IMR-90 (cell line): ENCODE measurements around the gene C1R. TPM values are rescaled to one million over a fixed set of nuclear protein-coding genes. Genes with fewer than 3 reads are reported as not detected.

Experiments
- ATAC-seq: fragments of 200-7000 bp; cut with Tn5 transposase; 2 replicates; pipeline ENCODE4 v1.9.1; 2020; ENCODE audit warnings: low read depth, mild to moderate bottlenecking, moderate library complexity
- BruUV-seq: library from RNA; stranded (reverse); fragments of 400-500 nt; replicated peaks from 2 replicates; lab custom pipeline; 2021; lab: Mats Ljungman, UMichigan
- CTCF ChIA-PET: fragments of 300-600 bp; formaldehyde crosslinking; extraction: SDS; loops from one replicate; lab custom pipeline; 2021; ENCODE audit warnings: antibody characterized with exemption; lab: Yijun Ruan, JAX
- POLR2A ChIA-PET: fragments of 300-600 bp; sonication (Branson Sonifier 250); formaldehyde crosslinking; loops from one replicate; lab custom pipeline; 2022; ENCODE audit warnings: antibody characterized with exemption; ENCODE audit not compliant: unreplicated experiment; lab: Charles Lee
- DNase-seq: peaks from one replicate; pipeline ENCODE4 v3.0.0; 2013
- H2AFZ ChIP-seq: replicated peaks from 2 replicates; pipeline ENCODE3; 2013; ENCODE audit warnings: low read length, mild to moderate bottlenecking; ENCODE audit not compliant: poor library complexity
- H2AK5ac ChIP-seq: 2 replicates; pipeline ENCODE4 v1.6.1; 2013; ENCODE audit warnings: low read depth, low read length, inconsistent platforms
- H2AK9ac ChIP-seq: replicated peaks from 2 replicates; pipeline ENCODE3; 2013; ENCODE audit warnings: mild to moderate bottlenecking, low read depth, low read length, moderate library complexity; ENCODE audit not compliant: poor library complexity
- H2BK120ac ChIP-seq: 2 replicates; pipeline ENCODE4 v1.6.1; 2013; ENCODE audit warnings: low read depth, low read length, inconsistent platforms
- H2BK15ac ChIP-seq: 3 replicates; pipeline ENCODE4 v1.6.1; 2013; ENCODE audit warnings: low read depth, low read length, inconsistent platforms
- H2BK20ac ChIP-seq: 2 replicates; pipeline ENCODE4 v1.6.1; 2013; ENCODE audit warnings: low read depth, mild to moderate bottlenecking, inconsistent platforms, low read length, moderate library complexity
- H2BK5ac ChIP-seq: 2 replicates; pipeline ENCODE4 v1.6.1; 2013; ENCODE audit warnings: mild to moderate bottlenecking, low read depth, low read length, inconsistent platforms; ENCODE audit not compliant: poor library complexity, severe bottlenecking
- H3K14ac ChIP-seq: replicated peaks from 2 replicates; pipeline ENCODE4 v1.6.1; 2013; ENCODE audit warnings: low read depth, low read length, inconsistent platforms
- H3K18ac ChIP-seq: 2 replicates; pipeline ENCODE4 v1.6.1; 2013; ENCODE audit warnings: low read depth, low read length, control low read depth
- H3K23ac ChIP-seq: 2 replicates; pipeline ENCODE4 v1.6.1; 2013; ENCODE audit warnings: low read depth, low read length, inconsistent platforms
- H3K27ac ChIP-seq: 2 replicates; pipeline ENCODE4 v1.5.1; 2013; ENCODE audit warnings: mild to moderate bottlenecking, control low read depth, low read length; ENCODE audit not compliant: insufficient read depth
- H3K27me3 ChIP-seq: 2 replicates; pipeline ENCODE4 v1.6.1; 2013; ENCODE audit warnings: low read length; ENCODE audit not compliant: control insufficient read depth, insufficient read depth
- H3K36me3 ChIP-seq: 2 replicates; pipeline ENCODE4 v1.6.1; 2013; ENCODE audit warnings: low read length, mixed read lengths; ENCODE audit not compliant: control insufficient read depth, insufficient read depth
- H3K4ac ChIP-seq: 2 replicates; pipeline ENCODE4 v1.6.1; 2013; ENCODE audit warnings: low read depth, low read length, inconsistent platforms
- H3K4me1 ChIP-seq: 2 replicates; pipeline ENCODE4 v1.6.1; 2013; ENCODE audit warnings: low read length, mixed read lengths; ENCODE audit not compliant: control insufficient read depth, insufficient read depth
- H3K4me2 ChIP-seq: 2 replicates; pipeline ENCODE4 v1.6.1; 2013; ENCODE audit warnings: low read depth, mild to moderate bottlenecking, control low read depth, low read length, moderate library complexity
- H3K4me3 ChIP-seq: 2 replicates; pipeline ENCODE4 v1.5.1; 2013; ENCODE audit warnings: low read depth, mild to moderate bottlenecking, control low read depth, low read length, moderate library complexity; ENCODE audit not compliant: insufficient read depth
- H3K56ac ChIP-seq: 2 replicates; pipeline ENCODE4 v1.6.1; 2013; ENCODE audit warnings: low read length, inconsistent platforms; ENCODE audit not compliant: insufficient read depth; ENCODE audit errors: extremely low read depth
- H3K79me1 ChIP-seq, 2 experiments: 2 replicates each; pipeline ENCODE4 v1.6.1; 2013; ENCODE audit warnings: low read length in 2 of 2, inconsistent platforms in 1 of 2, low read depth in 1 of 2
- H3K9ac ChIP-seq: 2 replicates; pipeline ENCODE4 v1.6.1; 2013; ENCODE audit warnings: low read depth, low read length, control low read depth
- H3K9me1 ChIP-seq: 2 replicates; pipeline ENCODE4 v1.6.1; 2013; ENCODE audit warnings: low read length, inconsistent platforms; ENCODE audit not compliant: insufficient read depth
- H3K9me3 ChIP-seq: 2 replicates; pipeline ENCODE4 v1.6.1; 2013; ENCODE audit warnings: low read length; ENCODE audit not compliant: control insufficient read depth, insufficient read depth
- H4K20me1 ChIP-seq: 2 replicates; pipeline ENCODE4 v1.6.1; 2013; ENCODE audit warnings: low read length, inconsistent platforms; ENCODE audit not compliant: insufficient read depth
- H4K5ac ChIP-seq: 2 replicates; pipeline ENCODE4 v1.6.1; 2013; ENCODE audit warnings: mild to moderate bottlenecking, low read depth, low read length, control low read depth
- H4K8ac ChIP-seq, 2 experiments: 2 replicates each; pipeline ENCODE4 v1.6.1; 2013; ENCODE audit warnings: low read depth in 2 of 2, low read length in 2 of 2, control low read depth in 1 of 2, inconsistent platforms in 1 of 2
- H4K91ac ChIP-seq: 2 replicates; pipeline ENCODE4 v1.6.1; 2013; ENCODE audit warnings: low read depth, low read length, inconsistent platforms; ENCODE audit not compliant: insufficient read depth
- BHLHE40 ChIP-seq: fragments of 150-350 bp; IDR thresholded peaks from 2 replicates; pipeline ENCODE4 v1.6.1; 2016; ENCODE audit warnings: mild to moderate bottlenecking, low read depth, low read length
- CEBPB ChIP-seq: IDR thresholded peaks from 2 replicates; pipeline ENCODE4 v1.6.1; 2012; ENCODE audit warnings: low read depth, low read length, improper control_type of control experiment
- CHD1 ChIP-seq: IDR thresholded peaks from 2 replicates; pipeline ENCODE4 v1.6.1; 2012; ENCODE audit warnings: low read depth, low read length, improper control_type of control experiment
- ELK1 ChIP-seq: fragments of 150-350 bp; IDR thresholded peaks from 2 replicates; pipeline ENCODE4 v1.6.1; 2016; ENCODE audit warnings: low read depth, mild to moderate bottlenecking, low read length, moderate library complexity, borderline replicate concordance
- FOS ChIP-seq: fragments of 150-350 bp; IDR thresholded peaks from 2 replicates; pipeline ENCODE4 v1.6.1; 2016; ENCODE audit warnings: low read depth, low read length
- MAFK ChIP-seq: IDR thresholded peaks from 2 replicates; pipeline ENCODE4 v1.6.1; 2012; ENCODE audit warnings: low read depth, low read length, improper control_type of control experiment
- MAZ ChIP-seq: IDR thresholded peaks from 2 replicates; pipeline ENCODE4 v1.6.1; 2012; ENCODE audit warnings: low read depth, mild to moderate bottlenecking, low read length, improper control_type of control experiment, moderate library complexity, borderline replicate concordance
- MXI1 ChIP-seq: IDR thresholded peaks from 2 replicates; pipeline ENCODE4 v1.6.1; 2012; ENCODE audit warnings: low read depth, mild to moderate bottlenecking, low read length, moderate library complexity, borderline replicate concordance
- NFE2L2 ChIP-seq: fragments of 150-350 bp; IDR thresholded peaks from 2 replicates; pipeline ENCODE4 v1.6.1; 2016; ENCODE audit warnings: low read depth, mild to moderate bottlenecking, low read length
- POLR2A ChIP-seq: IDR thresholded peaks from 2 replicates; pipeline ENCODE4 v1.6.1; 2012; ENCODE audit warnings: mild to moderate bottlenecking, low read depth, low read length
- RAD21 ChIP-seq: IDR thresholded peaks from 2 replicates; pipeline ENCODE4 v1.6.1; 2012; ENCODE audit warnings: low read length, improper control_type of control experiment
- RCOR1 ChIP-seq: IDR thresholded peaks from 2 replicates; pipeline ENCODE4 v1.6.1; 2012; ENCODE audit warnings: mild to moderate bottlenecking, low read length, improper control_type of control experiment; ENCODE audit not compliant: insufficient replicate concordance
- RFX5 ChIP-seq: IDR thresholded peaks from 2 replicates; pipeline ENCODE4 v1.8.0; 2012; ENCODE audit warnings: low read depth, mild to moderate bottlenecking, low read length, moderate library complexity
- SMC3 ChIP-seq: fragments of 150-350 bp; IDR thresholded peaks from 2 replicates; pipeline ENCODE4 v1.6.1; 2016; ENCODE audit warnings: low read depth, mild to moderate bottlenecking, antibody characterized with exemption, low read length, moderate library complexity
- USF2 ChIP-seq: fragments of 150-350 bp; IDR thresholded peaks from 2 replicates; pipeline ENCODE4 v1.6.1; 2017; ENCODE audit warnings: mild to moderate bottlenecking, antibody characterized with exemption, low read length, low read depth
- WGBS, 2 experiments: methylation state at CpG; one replicate each; pipeline versions ENCODE4 v1.1.5 to v1.1.7; 2013; ENCODE audit warnings: missing lambda C conversion rate in 2 of 2; ENCODE audit not compliant: insufficient read length in 1 of 2; ENCODE audit errors: extremely low coverage in 2 of 2; 5-methylcytosine and 5-hydroxymethylcytosine counted together
- dilution Hi-C: fragments of 300-500 bp; cut with HindIII; formaldehyde crosslinking; loops from one replicate; pipeline ENCODE4 v1.14.3; 2018; ENCODE audit warnings: low sequenced_read_pairs; ENCODE audit not compliant: unreplicated experiment
- in situ Hi-C: fragments of 300-500 bp; cut with MboI; formaldehyde crosslinking; loops from 3 replicates; pipeline ENCODE4 v1.14.3; 2019; ENCODE audit warnings: low sequenced_read_pairs, inconsistent platforms, mixed read lengths
- intact Hi-C: fragments of 100-400 bp; cut with micrococcal nuclease; formaldehyde crosslinking; loops from 2 replicates; pipeline ENCODE4 v1.10.0; 2022
- polyA plus RNA-seq, 3 experiments: library from polyadenylated mRNA; depleted of rRNA; stranded (reverse); fragments of >200 nt; gene quantifications; 2 replicates each; pipeline ENCODE4 v1.2.3, GENCODE V29; 2012; ENCODE audit warnings: low replicate concordance in 1 of 3
- total RNA-seq: library from RNA; depleted of rRNA; stranded (reverse); fragments of >200 nt; gene quantifications from 2 replicates; pipeline ENCODE4 v1.2.3, GENCODE V29; 2012
- TF ChIP-seq, protein P1 (sequence below): conservative IDR thresholded peaks from 2 replicates; pipeline ENCODE4 v1.5.1; 2012; ENCODE audit warnings: mild to moderate bottlenecking, low read depth, low read length, improper control_type of control experiment

C1R gene
- total and polyA plus RNA-seq, 2 of the 4 experiments (the other 2 are of a cell fraction): 38.4 to 165 TPM

- intact Hi-C loops (no loop called here), in situ Hi-C loops (no loop called here), dilution Hi-C loops (no loop called here)
- no peak overlapping the region for H3K23ac ChIP-seq
- H2AFZ ChIP-seq: no peak overlapping the region
- POLR2A ChIA-PET: no interaction called here
- H3K27me3 ChIP-seq: no peaks in the 10 kb centered on the region
- no peak overlapping the region for H4K91ac ChIP-seq
- H3K4me3 ChIP-seq: no peak overlapping the region
- H3K9me3 ChIP-seq: no peaks in the 10 kb centered on the region
- H3K14ac ChIP-seq: no peak overlapping the region
- no peak overlapping the region for H3K18ac ChIP-seq
- H3K79me1 ChIP-seq: peaks cover 13 to 28% of the 10 kb centered on the region in 2 experiments; a peak in 3 of 4 replicates
- 93% methylated on average over 7 of the region's 11 CpGs; no CpG with 5 or more reads in 1 of the 2 experiments for WGBS, 2 experiments
- CTCF ChIA-PET: interaction anchor here (1.1 kb wide), 1 partner anchor 29 kb away, joined by 4 read pairs; the partner anchor contains the start of gene C1S
- H3K36me3 ChIP-seq: peaks cover 59% of the 10 kb centered on the region
- no peak overlapping the region for H4K5ac ChIP-seq
- H3K4me1 ChIP-seq: peaks cover 26% of the 10 kb centered on the region
- H3K4ac ChIP-seq: no peak overlapping the region
- H2BK15ac ChIP-seq: no peak overlapping the region
- H3K9me1 ChIP-seq: peaks cover 24% of the 10 kb centered on the region
- BruUV-seq: TSS peak; percentile 98
- H3K4me2 ChIP-seq: no peak overlapping the region
- H3K9ac ChIP-seq: no peak overlapping the region
- H4K8ac ChIP-seq: no peak overlapping the region
- H2BK20ac ChIP-seq: no peak overlapping the region
- no peak overlapping the region for H2AK9ac ChIP-seq
- no peak overlapping the region for H2BK5ac ChIP-seq
- no peak overlapping the region for H2AK5ac ChIP-seq
- ATAC-seq (no peak), DNase-seq (no peak)
- H2BK120ac ChIP-seq: no peak overlapping the region
- no peak for TF ChIP-seq RCOR1
- TF ChIP-seq MAZ: no peak
- TF ChIP-seq, protein P1, sequence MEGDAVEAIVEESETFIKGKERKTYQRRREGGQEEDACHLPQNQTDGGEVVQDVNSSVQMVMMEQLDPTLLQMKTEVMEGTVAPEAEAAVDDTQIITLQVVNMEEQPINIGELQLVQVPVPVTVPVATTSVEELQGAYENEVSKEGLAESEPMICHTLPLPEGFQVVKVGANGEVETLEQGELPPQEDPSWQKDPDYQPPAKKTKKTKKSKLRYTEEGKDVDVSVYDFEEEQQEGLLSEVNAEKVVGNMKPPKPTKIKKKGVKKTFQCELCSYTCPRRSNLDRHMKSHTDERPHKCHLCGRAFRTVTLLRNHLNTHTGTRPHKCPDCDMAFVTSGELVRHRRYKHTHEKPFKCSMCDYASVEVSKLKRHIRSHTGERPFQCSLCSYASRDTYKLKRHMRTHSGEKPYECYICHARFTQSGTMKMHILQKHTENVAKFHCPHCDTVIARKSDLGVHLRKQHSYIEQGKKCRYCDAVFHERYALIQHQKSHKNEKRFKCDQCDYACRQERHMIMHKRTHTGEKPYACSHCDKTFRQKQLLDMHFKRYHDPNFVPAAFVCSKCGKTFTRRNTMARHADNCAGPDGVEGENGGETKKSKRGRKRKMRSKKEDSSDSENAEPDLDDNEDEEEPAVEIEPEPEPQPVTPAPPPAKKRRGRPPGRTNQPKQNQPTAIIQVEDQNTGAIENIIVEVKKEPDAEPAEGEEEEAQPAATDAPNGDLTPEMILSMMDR: no peak
- no peak for TF ChIP-seq MAFK
- no peak for TF ChIP-seq CEBPB
- TF ChIP-seq ELK1: no peak
- no peak for TF ChIP-seq RAD21
- TF ChIP-seq BHLHE40: no peak
- TF ChIP-seq FOS: no peak
- no peak for TF ChIP-seq POLR2A
- TF ChIP-seq NFE2L2: no peak
- no peak for TF ChIP-seq CHD1
- TF ChIP-seq RFX5: no peak
- no peak for TF ChIP-seq SMC3
- TF ChIP-seq USF2: no peak
- TF ChIP-seq MXI1: no peak
- no peak overlapping the region for H3K56ac ChIP-seq
- H4K20me1 ChIP-seq: no peaks in the 10 kb centered on the region
- no peak overlapping the region for H3K27ac ChIP-seq
These were observed 2.9 kb downstream of the C1R start for GRCh38 chr12:7089196-7089871.
